Nephron (organoid): ENCODE measurements around the gene ARAP2.

Source experiments
- H3K27ac Mint-ChIP-seq, 3 experiments: 2 replicates each; pipeline ENCODE4 v1.8.0; 2020; ENCODE audit warnings: mixed read lengths in 3 of 3, mild to moderate bottlenecking in 2 of 3, moderate library complexity in 1 of 3
- H3K27me3 Mint-ChIP-seq: 2 replicates; pipeline ENCODE4 v1.8.0; 2021; ENCODE audit warnings: low read depth, mild to moderate bottlenecking, moderate library complexity, mixed read lengths
- H3K36me3 Mint-ChIP-seq: 2 replicates; pipeline ENCODE4 v1.8.0; 2020; ENCODE audit warnings: low read depth, mixed read lengths
- H3K4me1 Mint-ChIP-seq: 2 replicates; pipeline ENCODE4 v1.8.0; 2020; ENCODE audit warnings: mixed read lengths
- H3K4me3 Mint-ChIP-seq, 3 experiments: 2 replicates each; pipeline ENCODE4 v1.8.0; 2020; ENCODE audit warnings: mild to moderate bottlenecking in 3 of 3, mixed read lengths in 3 of 3, moderate library complexity in 2 of 3
- H3K9me3 Mint-ChIP-seq: 2 replicates; pipeline ENCODE4 v1.8.0; 2020; ENCODE audit warnings: mixed read lengths
- TF ChIP-seq, protein P1 (sequence below), 3 experiments: fragments of 200-600 bp; sonication (generic); IDR thresholded peaks; one replicate each; pipeline ENCODE4 v1.5.0; 2021; ENCODE audit warnings: antibody characterized with exemption in 3 of 3; ENCODE audit not compliant: unreplicated experiment in 3 of 3

ARAP2 gene

DNA sequence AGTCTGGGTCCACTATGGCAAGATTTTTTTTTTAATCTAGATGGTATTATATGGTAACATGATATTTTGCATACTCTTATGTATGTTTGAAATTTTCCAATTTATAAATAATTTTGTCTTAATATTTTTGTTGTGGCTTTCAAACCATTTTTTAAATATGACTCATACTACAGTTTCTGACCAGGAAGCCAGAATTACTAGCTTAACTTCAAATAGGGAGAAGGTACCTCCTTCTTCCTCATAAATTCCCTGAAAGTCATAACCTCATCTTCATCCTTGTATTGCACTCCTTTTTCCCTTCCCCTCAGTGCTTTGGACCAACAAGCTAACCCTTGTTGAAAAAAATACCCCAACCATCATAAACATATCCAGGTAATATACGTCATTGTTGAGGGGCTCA, 21.6 kb downstream of the ARAP2 start:
- no peaks in the 10 kb centered on the region for H3K27me3 Mint-ChIP-seq
- TF ChIP-seq, protein P1, sequence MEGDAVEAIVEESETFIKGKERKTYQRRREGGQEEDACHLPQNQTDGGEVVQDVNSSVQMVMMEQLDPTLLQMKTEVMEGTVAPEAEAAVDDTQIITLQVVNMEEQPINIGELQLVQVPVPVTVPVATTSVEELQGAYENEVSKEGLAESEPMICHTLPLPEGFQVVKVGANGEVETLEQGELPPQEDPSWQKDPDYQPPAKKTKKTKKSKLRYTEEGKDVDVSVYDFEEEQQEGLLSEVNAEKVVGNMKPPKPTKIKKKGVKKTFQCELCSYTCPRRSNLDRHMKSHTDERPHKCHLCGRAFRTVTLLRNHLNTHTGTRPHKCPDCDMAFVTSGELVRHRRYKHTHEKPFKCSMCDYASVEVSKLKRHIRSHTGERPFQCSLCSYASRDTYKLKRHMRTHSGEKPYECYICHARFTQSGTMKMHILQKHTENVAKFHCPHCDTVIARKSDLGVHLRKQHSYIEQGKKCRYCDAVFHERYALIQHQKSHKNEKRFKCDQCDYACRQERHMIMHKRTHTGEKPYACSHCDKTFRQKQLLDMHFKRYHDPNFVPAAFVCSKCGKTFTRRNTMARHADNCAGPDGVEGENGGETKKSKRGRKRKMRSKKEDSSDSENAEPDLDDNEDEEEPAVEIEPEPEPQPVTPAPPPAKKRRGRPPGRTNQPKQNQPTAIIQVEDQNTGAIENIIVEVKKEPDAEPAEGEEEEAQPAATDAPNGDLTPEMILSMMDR (IDR thresholded peaks at IDR 0.05; ENCODE audit: unreplicated experiment in 3 of 3), result no peak
- no peaks in the 10 kb centered on the region for H3K9me3 Mint-ChIP-seq
- H3K36me3 Mint-ChIP-seq, result no peaks in the 10 kb centered on the region
- H3K27ac Mint-ChIP-seq, result no peak overlapping the region
- H3K4me1 Mint-ChIP-seq, result peaks cover 5% of the 10 kb centered on the region
- H3K4me3 Mint-ChIP-seq, result no peak overlapping the region

- Mint-ChIP-seq H3K27ac (no peak overlapping the region), H3K36me3 (no peaks in the 10 kb centered on the region), H3K4me3 (no peak overlapping the region), H3K4me1 (peaks cover 5% of the 10 kb centered on the region), H3K27me3 (no peaks in the 10 kb centered on the region), H3K9me3 (no peaks in the 10 kb centered on the region)
- TF ChIP-seq, protein P1 (IDR thresholded peaks at IDR 0.05; ENCODE audit: unreplicated experiment in 3 of 3), result no peak
Observed at GRCh38 chr4:36220776-36221175, 23.5 kb downstream of the ARAP2 start.

DNA sequence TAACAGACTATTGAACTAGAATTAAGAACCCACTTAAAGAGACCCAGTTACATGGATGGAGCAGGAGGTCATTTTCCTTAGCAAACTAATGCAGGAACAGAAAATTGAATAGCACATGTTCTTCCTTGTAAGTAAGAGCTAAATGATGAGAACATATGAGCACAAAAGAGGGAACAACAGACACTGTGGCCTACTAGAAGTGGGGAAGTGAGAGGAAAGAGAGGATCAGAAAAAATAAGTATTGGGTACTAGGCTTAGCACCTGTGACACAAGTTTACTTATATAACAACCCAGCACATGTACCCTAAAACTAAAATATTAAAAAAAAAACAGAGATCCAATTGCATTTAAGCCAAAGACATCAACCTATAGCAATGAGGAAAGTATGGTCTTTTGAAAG, 26.2 kb downstream of the ARAP2 start:
- no peaks in the 10 kb centered on the region for H3K27me3 Mint-ChIP-seq
- H3K36me3 Mint-ChIP-seq, result no peaks in the 10 kb centered on the region
- no peaks in the 10 kb centered on the region for H3K4me1 Mint-ChIP-seq
- H3K9me3 Mint-ChIP-seq, result no peaks in the 10 kb centered on the region
- no peak overlapping the region for H3K4me3 Mint-ChIP-seq
- no peak overlapping the region for H3K27ac Mint-ChIP-seq
- TF ChIP-seq, protein P1 (IDR thresholded peaks at IDR 0.05; ENCODE audit: unreplicated experiment in 3 of 3), result no peak

DNA sequence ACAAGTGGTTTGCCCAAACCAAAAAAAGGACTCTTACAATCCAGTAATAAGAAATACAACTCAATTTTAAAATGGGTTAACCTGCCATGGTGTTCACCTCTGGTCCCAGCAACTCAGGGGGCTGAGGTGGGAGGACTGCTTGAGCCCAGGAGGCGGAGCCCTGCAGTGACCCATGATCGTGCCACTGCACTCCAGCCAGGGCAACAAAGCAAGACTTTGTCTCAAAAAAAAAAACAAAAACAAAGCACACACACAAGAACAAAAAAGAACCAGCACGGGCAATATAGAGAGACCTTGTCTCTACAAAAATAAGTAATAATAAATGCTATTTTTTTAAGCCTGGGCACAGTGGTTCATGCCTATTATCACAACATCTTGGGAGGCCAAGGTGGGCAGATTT, 28.7 kb downstream of the ARAP2 start:
- TF ChIP-seq, protein P1 (IDR thresholded peaks at IDR 0.05; ENCODE audit: unreplicated experiment in 3 of 3), result no peak
- H3K9me3 Mint-ChIP-seq, result no peaks in the 10 kb centered on the region
- no peak overlapping the region for H3K4me3 Mint-ChIP-seq
- H3K27me3 Mint-ChIP-seq, result no peaks in the 10 kb centered on the region
- H3K36me3 Mint-ChIP-seq, result no peaks in the 10 kb centered on the region
- H3K4me1 Mint-ChIP-seq, result no peaks in the 10 kb centered on the region
- no peak overlapping the region for H3K27ac Mint-ChIP-seq

GRCh38 chr4:36214735-36215485, 29.4 kb downstream of the ARAP2 start:
- no peaks in the 10 kb centered on the region for H3K27me3 Mint-ChIP-seq
- no peak overlapping the region for H3K4me3 Mint-ChIP-seq
- TF ChIP-seq, protein P1 (IDR thresholded peaks at IDR 0.05; ENCODE audit: unreplicated experiment in 3 of 3), result no peak
- H3K27ac Mint-ChIP-seq, result no peak overlapping the region
- no peaks in the 10 kb centered on the region for H3K9me3 Mint-ChIP-seq
- no peaks in the 10 kb centered on the region for H3K4me1 Mint-ChIP-seq
- no peaks in the 10 kb centered on the region for H3K36me3 Mint-ChIP-seq

- Mint-ChIP-seq H3K4me3 (no peak overlapping the region), H3K36me3 (no peaks in the 10 kb centered on the region), H3K4me1 (no peaks in the 10 kb centered on the region), H3K9me3 (no peaks in the 10 kb centered on the region), H3K27me3 (no peaks in the 10 kb centered on the region), H3K27ac (no peak overlapping the region)
- TF ChIP-seq, protein P1 (IDR thresholded peaks at IDR 0.05; ENCODE audit: unreplicated experiment in 3 of 3), result no peak
Observed at GRCh38 chr4:36213977-36214376, 30.3 kb downstream of the ARAP2 start.
